HG02970 (cell line): ENCODE results near the gene OR56A3.

ENCODE experiments used
- ATAC-seq: cut with Tn5 transposase; IDR thresholded peaks from one replicate; pipeline ENCODE4 v1.9.1; 2021; ENCODE audit warnings: mild to moderate bottlenecking, moderate library complexity, moderate number of reproducible peaks; ENCODE audit not compliant: unreplicated experiment, low FRiP score

OR56A3 gene

DNA sequence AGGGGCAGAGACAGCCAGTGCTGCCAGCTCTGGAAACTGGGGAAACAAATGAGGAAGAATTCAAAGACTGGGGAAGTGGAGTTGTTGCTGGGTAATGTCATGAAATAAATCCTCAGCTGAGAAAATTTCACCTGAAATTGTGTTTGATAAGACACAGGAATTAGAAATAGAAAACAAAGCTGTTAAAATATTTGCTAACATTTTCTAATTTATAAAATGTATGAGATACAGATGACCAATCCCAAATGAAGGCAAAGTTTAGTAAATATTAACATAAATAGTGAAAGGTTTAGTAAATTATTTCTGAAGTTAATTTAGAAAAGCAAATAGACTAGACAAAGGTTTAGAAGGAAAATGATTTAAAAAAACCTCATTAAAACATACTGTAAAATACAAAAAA, 26.3 kb downstream of the OR56A3 start, which contains the start of gene OR56A5:
Gene OR56A5 (minus strand): TSS at position 101 of the 400 bp plus-strand sequence. CDS start 0 bp downstream, at position 101.
- ATAC-seq: no peak

DNA sequence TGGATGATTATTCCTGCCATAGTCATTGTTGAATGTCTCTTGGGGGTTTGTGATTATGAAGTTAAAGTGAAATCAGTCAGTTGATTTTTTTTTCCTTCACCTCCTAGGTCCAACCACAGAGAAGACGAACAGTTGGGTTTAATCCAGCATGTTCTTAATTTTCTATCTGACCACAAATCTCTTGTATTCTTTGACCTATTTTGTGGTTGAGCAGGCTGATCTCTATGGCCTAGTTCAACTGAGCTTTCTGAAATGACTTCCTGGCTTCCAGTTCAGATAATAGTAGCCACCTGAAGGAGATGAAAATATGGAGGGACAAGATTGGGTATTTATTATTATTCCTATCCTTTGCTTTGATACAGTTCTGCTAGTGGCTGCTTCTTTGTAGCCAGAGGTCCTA, 31.5 kb downstream of the OR56A3 start:
- ATAC-seq: no peak

DNA sequence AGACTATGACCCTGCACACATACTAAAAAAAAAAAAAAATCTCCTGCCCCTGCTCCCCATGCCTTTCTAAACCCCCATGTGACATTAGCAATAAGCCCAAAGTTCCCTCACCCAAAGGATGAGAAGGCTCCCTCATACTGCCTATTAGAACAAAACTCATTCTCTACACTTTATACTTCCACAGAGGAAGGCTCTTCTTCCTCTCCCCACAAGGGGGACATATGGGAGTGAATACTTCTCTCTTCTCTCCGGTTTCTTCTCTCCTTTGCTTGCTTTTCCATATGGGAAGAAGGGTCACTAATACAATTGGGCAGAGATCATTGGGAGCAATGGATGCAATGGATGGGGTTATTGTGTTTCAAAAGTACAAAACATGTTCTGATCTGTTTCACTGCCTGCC, 41.4 kb downstream of the OR56A3 start:
- no peak for ATAC-seq

DNA sequence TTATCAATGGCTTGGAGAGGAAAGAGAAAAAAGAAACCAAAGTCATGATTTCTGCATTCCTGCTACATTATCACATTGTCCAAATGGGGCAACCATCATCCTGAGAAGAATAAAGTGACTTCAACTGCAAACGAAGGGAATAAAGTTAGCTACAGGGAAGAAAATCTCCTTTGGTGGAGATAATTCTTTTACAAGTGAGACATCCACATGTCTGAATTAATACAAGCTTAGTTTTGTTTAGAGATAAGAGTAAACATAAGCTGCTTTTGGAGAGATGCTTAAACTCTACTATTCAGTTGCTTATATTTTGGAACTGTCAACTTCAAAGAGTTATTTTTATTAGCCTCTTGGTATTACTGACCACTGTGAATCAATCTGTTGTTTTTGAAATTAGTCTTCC, 44.8 kb downstream of the OR56A3 start, which contains the start of gene OR52L1:
Gene OR52L1 (minus strand): TSS at position 101 of the 400 bp plus-strand sequence. CDS start 55 bp downstream, at position 46.
- no peak for ATAC-seq

GRCh38 chr11:5989203-5989602, 47.2 kb downstream of the OR56A3 start:
- ATAC-seq: no peak

DNA sequence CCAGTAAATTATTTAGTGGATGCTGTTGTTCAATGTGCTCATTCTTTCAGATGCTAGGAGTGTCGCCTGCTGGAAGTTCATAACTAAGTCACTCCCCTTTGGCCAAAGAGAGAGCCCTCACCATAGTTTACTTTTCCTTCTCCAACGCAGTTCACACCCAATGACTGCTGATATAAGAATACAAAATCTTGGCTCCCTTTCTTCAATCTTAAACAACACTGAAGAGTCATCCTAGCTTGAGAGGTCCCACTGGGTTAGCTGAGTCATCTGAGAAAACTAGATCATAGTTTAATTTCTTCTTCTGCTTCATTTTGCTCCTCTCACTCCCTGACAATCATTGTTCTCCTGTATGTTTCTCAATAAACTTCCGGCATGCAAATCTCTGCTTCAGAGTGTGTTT, 50.1 kb downstream of the OR56A3 start:
- no peak for ATAC-seq

DNA sequence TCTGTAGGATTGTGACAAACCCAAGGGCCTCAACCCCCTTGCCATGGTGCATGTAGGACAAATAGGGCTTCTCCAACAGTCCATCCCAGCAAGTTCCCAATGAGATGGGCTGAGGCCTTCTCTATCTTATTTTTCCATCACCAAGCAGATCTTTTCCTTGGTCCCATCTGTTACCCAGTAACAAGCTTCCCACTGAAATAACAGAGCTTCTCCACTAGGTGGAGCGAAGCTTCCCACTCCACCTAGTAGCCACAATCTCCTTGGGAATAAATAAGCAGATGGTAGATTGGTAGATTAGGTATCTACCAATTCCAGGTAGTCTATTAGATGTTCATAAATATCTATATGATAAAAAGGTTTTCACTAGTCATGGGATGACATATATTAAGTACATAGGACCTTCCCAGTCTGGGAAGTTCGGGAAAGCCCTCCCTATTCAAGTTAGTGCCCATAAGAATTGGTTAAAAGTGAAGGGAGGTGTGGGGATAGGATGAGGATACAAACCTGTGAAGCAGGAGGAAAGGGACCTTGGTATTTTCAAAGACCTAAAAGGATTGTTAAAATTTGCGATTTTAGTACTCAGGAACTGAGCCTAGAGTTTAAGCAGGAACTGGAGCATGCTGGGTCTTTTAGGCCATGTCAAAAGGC, 50.7 kb downstream of the OR56A3 start:
- no peak for ATAC-seq

DNA sequence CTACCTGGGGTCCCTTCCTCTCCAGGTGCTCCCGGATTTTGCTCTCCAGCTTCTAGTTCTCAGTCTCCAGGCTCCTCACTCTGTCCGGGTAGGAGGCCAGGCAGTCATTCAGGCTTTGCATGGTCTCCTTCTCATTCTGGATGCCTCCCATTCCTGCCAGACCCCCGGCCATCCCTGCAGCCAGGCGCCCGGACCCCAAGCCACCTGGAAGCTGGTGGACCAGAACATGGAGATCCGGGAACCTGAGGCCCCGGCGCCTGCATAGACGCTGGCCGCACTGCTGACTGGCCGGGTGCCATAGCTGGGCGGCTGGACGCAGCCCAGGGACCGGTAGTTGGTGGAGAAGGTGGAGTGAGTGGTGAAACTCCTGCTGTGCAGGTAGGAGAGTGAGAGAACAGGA, 52.7 kb downstream of the OR56A3 start:
- ATAC-seq: no peak
